HG02943 (cell line): ENCODE results near the gene GNB1.

ENCODE experiments used
- ATAC-seq: cut with Tn5 transposase; IDR thresholded peaks from one replicate; pipeline ENCODE4 v1.9.1; 2021; ENCODE audit warnings: mild to moderate bottlenecking, low read depth, moderate library complexity; ENCODE audit not compliant: unreplicated experiment

GNB1 gene

DNA sequence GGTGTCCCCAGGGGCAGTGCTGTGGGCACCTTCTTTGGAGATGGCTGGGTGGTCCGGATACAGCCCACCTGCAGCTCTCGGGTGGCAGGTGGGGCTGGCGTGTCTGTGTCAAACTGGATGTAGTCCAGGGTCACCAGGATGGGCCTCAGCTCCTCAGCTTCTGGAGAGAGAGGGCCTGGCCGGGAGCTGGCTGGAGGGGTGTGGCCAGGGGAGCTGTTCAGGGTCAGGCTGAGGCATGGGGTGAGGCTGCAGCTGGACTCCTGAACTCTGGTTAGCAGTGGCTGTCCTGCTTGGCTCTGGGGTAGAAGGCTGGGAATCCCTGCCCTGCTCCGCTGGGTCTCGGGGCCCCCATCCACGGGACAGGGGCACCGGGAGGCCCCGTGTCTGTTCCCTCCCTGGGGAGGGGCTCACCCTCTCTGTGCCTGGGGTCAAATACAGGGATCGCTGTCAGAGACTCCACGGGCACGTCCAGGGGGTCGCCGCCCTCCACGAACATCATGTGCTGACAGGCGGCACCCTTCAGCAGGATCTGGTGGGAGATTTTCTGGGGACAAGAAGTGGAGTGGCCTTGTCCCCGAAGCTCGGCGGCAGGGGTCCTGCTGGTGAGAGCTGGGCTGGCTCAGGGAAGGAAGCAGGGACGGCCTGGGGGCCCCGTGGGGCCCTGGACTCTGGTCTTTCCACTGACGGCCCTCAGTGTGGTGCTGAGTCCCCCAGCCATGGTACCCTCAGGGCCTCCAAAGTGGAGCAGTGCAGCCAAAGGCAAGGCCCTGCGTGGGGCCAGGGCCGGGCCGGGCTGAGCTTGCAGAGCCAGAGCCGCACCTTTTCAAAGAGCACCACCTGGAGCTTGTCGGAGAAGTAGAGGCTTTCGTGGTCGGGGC is 32.3 kb upstream of the GNB1 start:
- ATAC-seq = no peak

DNA sequence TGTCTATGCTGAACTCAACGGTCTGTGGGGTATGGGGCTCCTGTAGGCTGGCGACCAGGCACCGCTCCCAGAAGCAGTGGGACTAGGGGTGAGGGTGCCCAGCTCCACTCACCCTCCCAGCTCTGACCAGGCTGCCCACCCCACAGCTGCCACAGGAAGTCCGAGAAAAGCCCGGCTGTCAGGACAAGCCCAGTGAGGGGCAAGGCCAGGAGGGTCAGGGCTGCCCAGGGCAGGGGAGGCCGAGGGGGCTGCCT is 31.7 kb upstream of the GNB1 start:
- ATAC-seq = no peak

- ATAC-seq = no peak
These were observed 31.2 kb upstream of the GNB1 start for GRCh38 chr1:1921901-1922701.

GRCh38 chr1:1921459-1921862 is 30.6 kb upstream of the GNB1 start:
- ATAC-seq = no peak

DNA sequence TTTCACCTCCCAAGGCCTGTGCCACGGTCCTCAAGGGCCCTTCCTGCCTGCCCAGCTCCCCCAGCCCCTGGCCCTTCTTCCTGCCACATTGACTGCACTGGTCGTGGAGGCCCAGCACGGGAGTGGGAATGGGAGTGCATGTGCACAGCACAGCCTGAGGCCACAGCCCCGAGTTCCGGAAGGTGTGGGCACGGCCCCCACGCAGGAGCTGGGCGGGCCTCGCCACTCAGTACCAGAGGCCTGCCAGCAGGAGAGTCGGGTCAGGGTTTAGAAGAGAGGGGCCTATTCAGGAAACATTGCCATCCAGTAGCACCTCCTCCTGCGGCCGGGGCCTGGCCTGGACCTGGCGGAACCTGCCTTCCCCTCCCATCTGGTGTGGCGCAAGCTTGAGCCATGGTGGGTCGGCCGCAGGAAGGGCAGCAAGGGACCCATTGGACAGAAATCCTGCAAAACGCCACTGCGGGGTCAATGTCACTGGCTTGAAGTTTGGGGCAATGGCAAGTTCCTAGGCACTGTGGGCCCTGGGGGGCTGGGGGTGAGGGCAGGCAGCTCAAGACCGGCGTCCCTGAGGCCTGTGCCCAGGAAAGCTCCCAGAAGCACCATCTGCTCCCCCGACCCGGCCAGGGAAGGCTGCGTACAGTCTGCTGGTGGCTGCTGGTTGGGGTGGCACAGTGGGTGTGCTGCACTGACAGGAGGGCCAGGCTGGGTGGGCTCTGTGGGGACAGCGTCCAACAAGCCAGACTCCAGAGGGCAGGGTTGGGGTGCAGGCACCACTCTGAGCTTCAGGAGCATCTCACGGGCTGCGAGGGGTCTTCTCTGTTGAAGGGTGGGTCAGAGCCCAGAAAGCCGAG is 29.9 kb upstream of the GNB1 start:
- ATAC-seq = no peak

DNA sequence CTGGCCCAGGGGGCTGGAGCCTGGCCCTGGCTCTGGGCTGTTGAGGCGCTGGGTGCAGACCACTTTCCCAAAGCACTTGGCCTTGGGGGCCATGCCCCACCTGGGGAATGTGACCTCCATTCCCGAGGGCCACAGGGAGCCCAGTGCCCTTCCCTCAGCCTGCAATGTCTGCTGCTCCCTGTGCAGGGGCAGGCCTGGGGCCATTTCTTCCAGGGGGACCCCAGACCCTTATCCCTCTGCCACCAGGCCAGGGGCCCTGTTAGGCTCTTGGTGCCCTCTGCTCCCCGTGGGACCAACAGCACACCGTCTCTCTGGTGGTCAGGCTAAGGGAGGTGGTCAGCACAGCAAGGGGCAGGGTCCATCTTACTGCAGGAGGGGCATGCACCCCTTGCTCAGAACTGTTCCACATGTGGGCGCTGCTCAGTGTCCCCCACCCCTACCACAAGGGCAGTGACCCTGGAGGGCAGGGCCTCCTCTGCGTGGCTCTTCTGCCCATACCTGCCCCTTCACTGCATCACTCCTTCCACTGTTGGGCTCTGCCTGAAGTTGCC is 29.2 kb upstream of the GNB1 start:
- no peak for ATAC-seq

DNA sequence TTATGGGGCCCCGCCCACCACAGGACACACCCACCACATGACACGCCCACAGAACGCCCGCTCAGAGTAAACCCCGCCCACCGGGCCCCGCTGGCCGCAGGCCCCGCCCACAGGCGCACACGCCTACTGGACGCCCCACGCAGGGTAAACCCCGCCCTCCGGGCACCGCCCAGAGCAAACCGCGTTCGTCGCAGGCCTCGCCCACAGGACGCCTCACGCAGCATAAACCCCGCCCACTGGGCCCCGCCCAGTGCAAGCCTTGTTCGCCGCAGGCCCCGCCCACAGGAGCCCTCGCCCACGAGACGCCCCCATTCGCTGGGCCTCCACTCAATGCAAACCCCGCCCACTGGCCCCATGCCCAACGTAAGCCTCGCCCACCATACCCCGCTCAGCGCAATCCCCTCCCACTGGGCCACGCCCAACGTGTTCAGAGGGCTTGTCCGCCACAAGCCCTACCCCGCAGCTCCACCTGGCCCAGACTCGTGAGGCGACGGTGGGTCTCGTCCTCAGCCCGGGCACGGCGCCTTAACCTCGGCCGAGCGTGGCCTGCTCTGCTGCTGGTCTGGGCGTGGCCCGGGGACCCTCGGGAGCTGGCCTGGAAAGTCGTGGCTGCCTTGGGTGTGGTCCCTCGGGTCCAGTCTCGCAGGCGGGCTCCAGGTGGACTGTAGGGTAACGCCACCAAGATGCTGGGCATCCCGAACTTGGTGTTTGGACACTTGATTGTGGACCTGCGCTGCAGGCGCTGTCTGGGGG is 28.6 kb upstream of the GNB1 start:
- peak; percentile 73 for ATAC-seq

DNA sequence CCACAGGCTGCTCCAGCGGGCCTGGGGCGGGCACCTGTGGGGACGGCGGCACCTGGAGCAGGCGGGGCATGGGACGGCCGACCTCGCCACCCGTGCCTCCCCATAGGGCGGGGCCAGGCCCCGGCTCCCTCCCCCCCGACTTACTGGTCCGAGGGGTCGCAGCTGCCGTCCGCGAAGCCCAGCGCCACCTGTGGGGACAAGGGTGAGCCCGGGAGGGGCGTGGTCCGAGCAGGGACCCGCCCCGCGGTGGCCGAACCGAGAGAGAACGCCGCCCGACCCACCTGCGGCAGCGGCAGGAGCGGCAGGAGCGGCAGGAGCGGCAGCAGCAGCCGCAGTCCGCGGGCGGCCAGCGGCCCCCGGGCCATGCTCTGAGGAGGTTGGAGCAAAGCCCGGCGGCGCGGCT is 28.0 kb upstream of the GNB1 start, which contains the start of gene TMEM52:
Gene TMEM52, minus strand, starts transcription at position 379 of the 403 bp plus-strand sequence. Its CDS starts 14 bp downstream, at position 365.
- peak; percentile 9 for ATAC-seq

DNA sequence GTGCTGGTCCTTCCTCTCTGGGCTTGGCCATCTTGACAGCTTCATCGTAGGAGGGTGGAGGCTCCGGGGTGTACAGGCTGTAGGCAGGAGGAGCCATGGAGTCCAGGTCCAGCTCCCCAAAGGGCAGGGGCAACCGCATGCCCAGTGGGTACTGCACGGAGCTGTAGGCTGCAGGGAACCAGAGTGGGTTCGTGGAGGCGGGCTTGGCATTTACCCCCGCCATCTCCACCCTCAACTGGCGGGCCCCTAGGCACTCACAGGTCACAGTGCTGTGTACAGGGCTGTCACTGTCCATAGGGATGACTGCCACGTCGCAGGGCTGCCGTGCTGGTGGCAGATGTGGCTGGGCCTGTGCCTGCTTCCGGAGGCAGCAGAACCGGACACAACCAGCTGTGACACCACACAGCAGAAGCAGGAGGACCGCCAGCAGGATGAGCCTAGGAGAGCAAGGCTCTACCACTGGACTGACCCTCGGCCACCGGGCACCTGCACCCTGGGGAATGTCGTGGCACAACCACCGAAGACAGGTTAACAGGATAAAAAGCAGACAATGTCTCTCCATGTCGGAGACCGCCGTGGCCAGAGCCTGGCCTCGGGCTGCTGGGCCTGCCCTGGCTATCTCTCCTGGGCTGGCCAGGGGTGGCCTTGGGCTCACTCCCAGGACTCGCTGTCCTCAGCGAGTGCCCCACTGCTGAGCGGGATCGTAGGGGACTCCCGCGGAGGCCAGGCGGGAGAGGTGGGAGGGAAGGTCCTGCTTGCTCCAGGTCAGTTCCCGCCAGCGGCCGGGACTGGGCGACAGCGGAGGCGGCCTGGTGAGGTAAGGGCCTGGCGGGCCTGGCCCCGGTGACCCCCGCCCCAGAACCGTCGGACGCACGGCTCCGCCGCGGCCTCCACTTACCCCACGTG is 27.4 kb upstream of the GNB1 start:
- no peak for ATAC-seq

DNA sequence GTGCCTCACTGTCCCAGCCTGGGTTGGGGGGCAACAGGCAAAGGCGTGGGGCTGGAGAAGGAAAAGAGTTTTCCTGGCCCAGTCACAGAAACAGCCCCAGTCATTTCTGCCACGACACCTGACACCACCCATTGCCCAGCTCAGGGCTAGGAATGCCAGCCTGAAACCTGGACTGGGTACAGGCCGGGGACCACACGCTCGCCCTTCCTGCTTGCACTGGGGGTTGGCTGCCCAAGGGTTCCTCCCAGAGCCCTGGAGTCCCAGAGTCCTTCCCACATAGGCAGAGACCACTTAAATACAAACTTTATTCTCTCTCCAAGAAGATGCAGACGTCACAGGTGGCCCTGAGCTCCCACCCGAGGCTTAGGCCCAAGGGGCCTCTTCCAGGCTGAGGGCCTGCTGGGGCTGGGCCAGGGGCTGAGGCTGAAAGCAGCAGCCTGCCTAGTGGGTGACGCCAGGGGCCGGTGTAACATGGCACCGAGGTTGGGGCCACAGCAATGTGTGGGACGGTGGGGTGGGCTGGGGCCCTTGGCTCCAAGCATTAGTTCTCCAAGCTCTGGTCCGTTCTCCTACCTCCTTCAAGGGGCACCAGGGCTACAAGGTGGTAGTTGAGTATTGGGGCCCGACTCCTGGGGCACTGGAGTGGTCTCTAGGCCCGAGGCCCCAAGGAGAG is 26.6 kb upstream of the GNB1 start:
- no peak for ATAC-seq

DNA sequence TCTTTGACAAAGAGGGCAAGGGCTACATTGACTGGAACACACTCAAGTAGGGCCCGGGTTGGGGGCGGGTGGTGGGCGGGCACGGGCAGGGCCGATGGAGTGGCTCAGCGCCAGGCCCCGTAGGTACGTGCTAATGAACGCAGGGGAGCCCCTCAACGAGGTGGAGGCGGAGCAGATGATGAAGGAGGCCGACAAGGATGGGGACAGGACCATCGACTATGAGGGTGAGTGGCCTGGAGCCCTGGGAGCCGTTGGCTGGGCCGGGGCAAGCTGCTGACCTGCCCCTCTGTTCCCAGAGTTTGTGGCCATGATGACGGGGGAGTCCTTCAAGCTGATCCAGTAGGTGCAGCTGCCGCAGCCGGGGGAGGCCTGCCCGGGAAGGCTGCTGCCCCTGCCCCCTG is 26.0 kb upstream of the GNB1 start:
- ATAC-seq = no peak

- ATAC-seq = no peak
These were observed 25.3 kb upstream of the GNB1 start for GRCh38 chr1:1915911-1916840.

DNA sequence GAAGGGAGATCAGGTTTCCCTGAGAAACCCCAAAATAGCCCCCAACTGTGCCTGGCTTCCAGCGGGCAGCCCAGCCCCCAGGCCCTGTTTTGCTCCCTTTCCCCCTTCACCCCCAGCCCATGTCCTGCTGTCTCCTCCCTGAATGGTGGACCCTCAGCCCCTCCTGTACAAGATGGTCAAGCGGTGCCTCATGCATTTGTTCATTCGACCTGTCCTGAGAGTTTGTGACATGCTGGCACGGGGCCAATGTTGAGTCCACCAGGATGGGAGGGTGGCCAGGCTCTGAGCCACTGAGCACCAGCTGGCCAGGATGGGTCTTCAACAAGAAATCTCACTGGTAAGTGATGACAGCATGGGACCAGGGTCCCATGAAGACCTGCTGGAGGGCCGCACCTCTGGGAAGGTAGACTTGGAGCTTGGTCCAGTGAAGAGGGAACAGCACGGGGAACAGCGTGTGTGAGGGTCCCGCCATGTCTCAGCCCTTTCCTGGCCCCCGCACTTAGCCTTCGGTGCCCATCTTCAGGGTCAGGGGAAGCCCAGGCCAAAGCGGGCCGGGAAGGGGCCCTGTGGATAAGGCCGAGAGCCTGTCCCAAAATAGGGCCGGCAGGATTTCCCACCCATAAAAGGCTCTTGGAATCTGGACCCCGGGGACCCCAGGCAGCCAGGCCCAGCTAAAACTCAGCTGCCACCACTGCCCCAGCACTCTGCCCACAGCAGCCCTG is 24.2 kb upstream of the GNB1 start, which contains the start of gene CALML6:
Gene CALML6, plus strand, starts transcription at position 290 of the 722 bp plus-strand sequence. Its CDS starts 21 bp downstream, at position 311.
- ATAC-seq = no peak

GRCh38 chr1:1914101-1914970 is 23.4 kb upstream of the GNB1 start:
- ATAC-seq = no peak

DNA sequence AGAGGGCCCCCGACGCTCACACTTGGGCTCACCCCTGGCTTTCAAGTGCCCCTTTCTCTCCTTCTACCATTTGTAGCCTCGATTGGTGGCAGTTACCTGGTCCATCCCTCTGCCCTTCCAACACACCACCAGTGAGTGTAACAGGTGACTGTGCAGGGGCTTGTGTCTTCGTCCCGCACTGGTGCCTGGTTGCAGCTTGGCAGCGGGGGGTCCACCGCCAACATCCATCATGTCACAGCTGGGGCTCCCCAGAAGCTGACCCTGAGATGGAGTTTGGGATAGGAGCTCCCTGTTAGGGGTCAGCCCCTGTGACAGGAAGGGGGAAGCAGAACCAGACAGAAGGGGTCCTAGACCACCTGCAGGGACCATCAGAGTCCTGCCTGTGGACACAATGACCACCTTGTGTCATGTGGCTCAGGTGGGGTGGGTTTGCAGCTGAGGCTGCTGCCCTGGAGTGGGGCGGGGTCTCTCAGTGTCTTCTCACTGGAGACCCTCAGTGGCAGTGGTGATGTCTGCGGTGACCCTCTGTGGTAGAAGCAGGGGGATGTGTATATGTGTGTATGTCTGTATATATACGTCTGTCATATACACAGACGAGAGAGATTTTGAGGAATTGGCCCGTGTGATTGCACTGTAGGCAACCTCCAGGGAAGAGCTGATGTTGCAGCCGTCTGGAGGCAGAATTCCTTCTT is 20.6 kb upstream of the GNB1 start:
- ATAC-seq = no peak
